GM19043 (cell line): ENCODE data around the gene SUFU.

Experiments used
- ATAC-seq: cut with Tn5 transposase; IDR thresholded peaks from one replicate; pipeline ENCODE4 v1.9.1; 2021; ENCODE audit warnings: low read depth; ENCODE audit not compliant: unreplicated experiment

SUFU gene

GRCh38 chr10:102630663-102631062 is 126.9 kb downstream of the SUFU start:
- ATAC-seq: no peak

- no peak for ATAC-seq
Observed at GRCh38 chr10:102631525-102632393, 128.0 kb downstream of the SUFU start.

GRCh38 chr10:102632394-102633111 is 128.8 kb downstream of the SUFU start:
- ATAC-seq: no peak

- ATAC-seq: no peak
Observed at GRCh38 chr10:102633287-102633686, 129.5 kb downstream of the SUFU start.

DNA sequence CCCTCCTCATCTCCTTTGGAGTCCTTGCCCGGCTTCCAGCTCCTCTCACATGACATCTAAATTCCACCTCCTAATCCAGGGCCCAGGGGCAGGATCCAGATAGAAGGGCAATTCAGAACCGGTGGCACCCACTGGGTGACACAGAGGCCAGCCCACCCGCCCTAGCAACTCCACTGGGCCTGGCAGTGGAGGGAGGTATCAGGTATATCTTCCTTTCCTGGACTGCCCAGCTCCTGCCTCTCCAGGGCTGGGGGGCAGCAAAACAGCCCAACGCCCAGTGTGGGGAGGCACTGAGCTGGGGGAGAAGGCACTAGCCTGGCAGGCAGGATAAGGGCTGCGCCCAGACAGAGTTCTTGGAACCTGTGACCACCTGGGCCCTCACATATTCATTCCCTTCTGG is 130.1 kb downstream of the SUFU start:
- no peak for ATAC-seq

DNA sequence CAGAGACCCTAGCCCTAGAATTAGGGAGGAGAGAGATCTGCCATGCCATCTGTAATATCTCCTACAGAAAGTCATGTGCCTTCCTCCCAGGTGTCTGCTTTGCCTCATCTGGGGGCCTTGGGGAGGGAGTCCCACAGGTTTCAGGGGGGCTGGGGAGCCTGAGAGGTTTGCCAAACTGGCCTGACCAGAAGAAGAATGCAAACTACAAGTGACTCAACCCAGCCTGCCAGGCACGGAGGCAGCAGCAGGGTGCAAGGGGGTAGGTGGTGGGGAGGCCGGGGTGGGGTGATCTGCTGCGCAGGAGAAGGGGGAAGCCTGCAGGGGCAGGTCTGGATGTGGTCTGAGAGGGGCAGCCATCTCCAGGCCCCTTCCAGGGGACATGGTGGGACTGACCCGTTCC is 130.9 kb downstream of the SUFU start:
- ATAC-seq: no peak

- ATAC-seq: no peak
Observed at GRCh38 chr10:102635377-102635776, 131.6 kb downstream of the SUFU start.

DNA sequence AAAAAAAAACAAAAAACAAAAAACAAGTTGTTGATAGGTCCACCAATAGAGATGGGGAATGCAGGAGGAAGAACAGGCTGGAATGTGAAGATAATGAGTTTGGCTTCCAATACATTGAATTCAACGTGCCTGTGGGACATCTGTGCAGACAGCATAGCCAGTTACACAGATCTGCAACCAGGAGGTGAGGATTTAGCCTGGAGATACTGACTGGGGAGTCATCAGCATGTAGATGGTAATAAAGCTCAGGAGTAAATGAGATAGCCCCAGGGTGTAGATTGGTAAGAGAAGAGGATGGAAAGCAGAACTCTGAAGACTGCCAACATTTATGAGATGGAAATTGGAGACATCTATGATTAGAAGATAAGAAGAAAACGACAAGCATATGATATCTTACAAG is 135.8 kb downstream of the SUFU start:
- no peak for ATAC-seq

- no peak for ATAC-seq
Observed at GRCh38 chr10:102641402-102641801, 137.6 kb downstream of the SUFU start.

- ATAC-seq: peak; percentile 49
Observed at GRCh38 chr10:102641880-102642735, 138.3 kb downstream of the SUFU start.

GRCh38 chr10:102642736-102643335 is 139.1 kb downstream of the SUFU start:
- ATAC-seq: no peak

DNA sequence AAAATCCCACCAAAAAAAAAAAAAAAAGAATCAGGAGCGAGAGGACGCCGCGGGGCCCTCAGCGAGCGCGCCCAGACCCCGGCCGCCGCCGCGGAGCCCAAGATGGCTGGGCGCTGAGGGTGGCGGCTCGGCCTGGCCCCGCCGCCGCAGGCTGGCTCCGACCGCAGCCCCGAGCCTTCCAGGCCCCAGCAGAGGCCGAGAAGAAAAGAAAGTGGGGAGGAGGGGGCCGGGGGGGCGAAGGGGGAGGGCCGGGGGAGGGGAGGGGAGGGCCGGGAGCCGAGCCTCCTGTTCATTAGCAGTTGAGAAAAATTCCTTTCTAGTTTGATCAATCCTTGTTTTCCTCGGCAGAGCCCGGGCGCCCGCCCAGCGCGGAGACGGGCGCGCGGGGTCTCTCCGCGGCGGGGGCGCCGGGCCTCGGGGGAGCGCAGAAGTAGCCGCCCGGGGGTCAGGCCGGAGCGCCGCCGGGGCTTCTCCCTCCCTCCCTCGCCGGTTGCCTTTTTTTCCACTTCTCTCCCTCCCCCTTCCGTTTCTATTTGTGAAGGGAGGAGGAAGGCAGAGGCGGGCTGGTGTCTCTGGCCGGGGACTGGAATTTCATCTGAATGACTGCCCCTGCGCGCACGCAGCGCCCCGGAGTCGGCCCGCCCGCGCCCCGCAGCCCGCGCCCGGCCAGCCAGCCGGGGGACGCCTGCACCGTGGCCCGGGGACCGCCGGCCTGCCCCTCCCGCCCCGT is 139.7 kb downstream of the SUFU start:
- no peak for ATAC-seq

DNA sequence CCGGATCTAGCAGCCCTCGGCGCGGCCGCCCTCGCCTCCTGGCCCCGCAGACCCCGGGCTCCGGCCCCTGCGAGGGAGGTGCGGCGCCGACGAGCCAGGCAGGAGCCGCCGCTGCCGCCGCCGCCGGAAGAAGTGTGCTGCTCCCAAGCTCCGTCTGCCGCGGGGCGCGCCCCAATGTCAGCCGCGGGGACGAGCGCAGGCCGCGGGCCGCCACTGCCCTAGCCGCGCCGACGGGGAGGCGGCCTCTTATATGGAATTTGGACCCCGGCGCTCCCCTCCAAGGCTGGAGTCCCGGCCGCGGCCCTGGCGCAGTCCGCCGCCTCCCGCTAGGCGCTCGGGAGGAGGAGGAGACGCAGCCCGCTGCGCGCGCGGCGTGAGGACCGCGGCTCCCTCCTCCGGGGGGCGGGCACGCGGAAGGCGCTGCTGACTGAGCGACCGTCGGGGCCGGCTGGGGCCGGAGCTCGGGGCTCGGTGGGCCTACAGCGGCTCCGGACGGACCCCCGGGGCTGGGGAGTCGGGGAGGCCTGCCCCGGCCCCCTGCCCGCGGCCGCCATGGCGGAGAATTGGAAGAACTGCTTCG is 140.4 kb downstream of the SUFU start, which contains the start of gene TRIM8:
Gene TRIM8, plus strand, starts transcription at position 414 of the 580 bp plus-strand sequence. Its CDS starts 139 bp downstream, at position 553.
- no peak for ATAC-seq

DNA sequence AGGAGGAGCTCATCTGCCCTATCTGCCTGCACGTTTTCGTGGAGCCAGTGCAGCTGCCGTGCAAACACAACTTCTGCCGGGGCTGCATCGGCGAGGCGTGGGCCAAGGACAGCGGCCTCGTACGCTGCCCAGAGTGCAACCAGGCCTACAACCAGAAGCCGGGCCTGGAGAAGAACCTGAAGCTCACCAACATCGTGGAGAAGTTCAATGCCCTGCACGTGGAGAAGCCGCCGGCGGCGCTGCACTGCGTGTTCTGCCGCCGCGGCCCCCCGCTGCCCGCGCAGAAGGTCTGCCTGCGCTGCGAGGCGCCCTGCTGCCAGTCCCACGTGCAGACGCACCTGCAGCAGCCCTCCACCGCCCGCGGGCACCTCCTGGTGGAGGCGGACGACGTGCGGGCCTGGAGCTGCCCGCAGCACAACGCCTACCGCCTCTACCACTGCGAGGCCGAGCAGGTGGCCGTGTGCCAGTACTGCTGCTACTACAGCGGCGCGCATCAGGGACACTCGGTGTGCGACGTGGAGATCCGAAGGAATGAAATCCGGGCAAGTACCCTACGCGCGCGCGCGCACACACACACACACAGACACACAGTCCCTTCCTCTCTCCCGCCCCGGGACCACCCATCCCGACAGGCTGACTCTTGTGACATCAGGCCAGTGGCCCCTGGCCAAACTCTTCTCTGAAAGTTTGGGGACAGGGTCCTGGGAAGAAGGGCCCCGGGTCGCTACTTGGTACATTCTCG is 141.0 kb downstream of the SUFU start:
- ATAC-seq: no peak

GRCh38 chr10:102645388-102645740 is 141.6 kb downstream of the SUFU start:
- no peak for ATAC-seq

- peak; percentile 42 for ATAC-seq
Observed at GRCh38 chr10:102645741-102646609, 142.2 kb downstream of the SUFU start.

GRCh38 chr10:102646610-102647442 is 143.1 kb downstream of the SUFU start:
- no peak for ATAC-seq
